ENCODE measurements around the gene EIPR1. TPM values are rescaled to one million over a fixed set of nuclear protein-coding genes. Genes with fewer than 3 reads are reported as not detected.

EIPR1 gene
- total and polyA plus RNA-seq, 10 of the 15 experiments (the other 5 are each of a cell fraction or from before 2014, with no cell fraction given), result 23.6 to 61.2 (median 42.2) TPM

DNA sequence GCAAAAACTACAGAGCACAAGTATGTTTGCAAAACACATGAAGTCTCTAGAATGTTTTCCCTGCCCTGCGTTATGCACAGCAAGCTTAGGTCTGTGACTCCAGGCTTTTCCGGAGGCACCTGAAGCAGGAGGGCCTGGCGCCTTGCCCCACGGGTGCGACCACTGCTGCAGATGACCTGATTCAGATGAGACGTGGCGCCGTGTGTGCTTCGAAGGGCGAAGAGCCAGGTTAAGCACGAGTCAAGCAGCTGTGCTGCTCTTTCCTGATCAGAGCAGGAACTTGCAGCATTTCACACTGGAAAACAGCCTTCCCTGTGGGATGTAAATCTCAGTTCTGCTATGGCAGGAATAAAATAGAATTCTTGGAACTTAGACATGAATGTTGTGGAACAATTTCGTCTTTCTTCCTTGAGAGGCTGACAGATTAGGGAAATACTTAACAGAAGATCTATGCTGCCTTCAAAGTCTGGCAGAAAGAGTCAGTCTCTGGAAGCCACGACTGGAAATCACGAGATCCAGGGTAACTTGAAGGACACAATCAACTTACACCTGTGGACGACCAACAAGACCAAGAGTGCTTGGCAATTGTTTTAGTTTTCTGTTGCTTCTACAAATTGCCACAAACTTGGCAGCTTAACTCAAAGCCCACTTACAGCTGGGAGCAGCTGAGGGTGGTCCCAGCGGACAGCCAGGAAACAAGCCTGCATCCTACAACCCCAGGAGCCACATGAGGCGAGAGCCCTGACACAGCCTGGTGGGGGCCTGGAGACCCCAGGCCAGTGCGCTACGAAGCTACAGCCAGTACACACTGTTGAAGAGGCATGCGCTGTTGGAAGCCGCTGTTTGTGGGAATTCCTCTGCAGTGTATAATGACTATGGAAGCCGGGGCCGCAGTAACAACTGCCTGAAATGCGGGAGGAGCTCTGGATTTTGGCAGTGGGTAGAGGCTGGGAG is 42.9 kb downstream of the EIPR1 start (continued):
- TF ChIP-seq, protein P1, sequence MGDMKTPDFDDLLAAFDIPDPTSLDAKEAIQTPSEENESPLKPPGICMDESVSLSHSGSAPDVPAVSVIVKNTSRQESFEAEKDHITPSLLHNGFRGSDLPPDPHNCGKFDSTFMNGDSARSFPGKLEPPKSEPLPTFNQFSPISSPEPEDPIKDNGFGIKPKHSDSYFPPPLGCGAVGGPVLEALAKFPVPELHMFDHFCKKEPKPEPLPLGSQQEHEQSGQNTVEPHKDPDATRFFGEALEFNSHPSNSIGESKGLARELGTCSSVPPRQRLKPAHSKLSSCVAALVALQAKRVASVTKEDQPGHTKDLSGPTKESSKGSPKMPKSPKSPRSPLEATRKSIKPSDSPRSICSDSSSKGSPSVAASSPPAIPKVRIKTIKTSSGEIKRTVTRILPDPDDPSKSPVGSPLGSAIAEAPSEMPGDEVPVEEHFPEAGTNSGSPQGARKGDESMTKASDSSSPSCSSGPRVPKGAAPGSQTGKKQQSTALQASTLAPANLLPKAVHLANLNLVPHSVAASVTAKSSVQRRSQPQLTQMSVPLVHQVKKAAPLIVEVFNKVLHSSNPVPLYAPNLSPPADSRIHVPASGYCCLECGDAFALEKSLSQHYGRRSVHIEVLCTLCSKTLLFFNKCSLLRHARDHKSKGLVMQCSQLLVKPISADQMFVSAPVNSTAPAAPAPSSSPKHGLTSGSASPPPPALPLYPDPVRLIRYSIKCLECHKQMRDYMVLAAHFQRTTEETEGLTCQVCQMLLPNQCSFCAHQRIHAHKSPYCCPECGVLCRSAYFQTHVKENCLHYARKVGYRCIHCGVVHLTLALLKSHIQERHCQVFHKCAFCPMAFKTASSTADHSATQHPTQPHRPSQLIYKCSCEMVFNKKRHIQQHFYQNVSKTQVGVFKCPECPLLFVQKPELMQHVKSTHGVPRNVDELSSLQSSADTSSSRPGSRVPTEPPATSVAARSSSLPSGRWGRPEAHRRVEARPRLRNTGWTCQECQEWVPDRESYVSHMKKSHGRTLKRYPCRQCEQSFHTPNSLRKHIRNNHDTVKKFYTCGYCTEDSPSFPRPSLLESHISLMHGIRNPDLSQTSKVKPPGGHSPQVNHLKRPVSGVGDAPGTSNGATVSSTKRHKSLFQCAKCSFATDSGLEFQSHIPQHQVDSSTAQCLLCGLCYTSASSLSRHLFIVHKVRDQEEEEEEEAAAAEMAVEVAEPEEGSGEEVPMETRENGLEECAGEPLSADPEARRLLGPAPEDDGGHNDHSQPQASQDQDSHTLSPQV (IDR thresholded peaks at IDR 0.05), result no peak
- TF ChIP-seq IKZF2 (IDR thresholded peaks at IDR 0.05) (no peak), CREB1 (IDR thresholded peaks at IDR 0.05; ENCODE audit: low read depth) (no peak)
- TF ChIP-seq, protein P2, sequence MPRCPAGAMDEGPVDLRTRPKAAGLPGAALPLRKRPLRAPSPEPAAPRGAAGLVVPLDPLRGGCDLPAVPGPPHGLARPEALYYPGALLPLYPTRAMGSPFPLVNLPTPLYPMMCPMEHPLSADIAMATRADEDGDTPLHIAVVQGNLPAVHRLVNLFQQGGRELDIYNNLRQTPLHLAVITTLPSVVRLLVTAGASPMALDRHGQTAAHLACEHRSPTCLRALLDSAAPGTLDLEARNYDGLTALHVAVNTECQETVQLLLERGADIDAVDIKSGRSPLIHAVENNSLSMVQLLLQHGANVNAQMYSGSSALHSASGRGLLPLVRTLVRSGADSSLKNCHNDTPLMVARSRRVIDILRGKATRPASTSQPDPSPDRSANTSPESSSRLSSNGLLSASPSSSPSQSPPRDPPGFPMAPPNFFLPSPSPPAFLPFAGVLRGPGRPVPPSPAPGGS (IDR thresholded peaks at IDR 0.05; ENCODE audit: borderline replicate concordance, insufficient read depth, low read depth, low read length, poor library complexity, severe bottlenecking), result no peak

DNA sequence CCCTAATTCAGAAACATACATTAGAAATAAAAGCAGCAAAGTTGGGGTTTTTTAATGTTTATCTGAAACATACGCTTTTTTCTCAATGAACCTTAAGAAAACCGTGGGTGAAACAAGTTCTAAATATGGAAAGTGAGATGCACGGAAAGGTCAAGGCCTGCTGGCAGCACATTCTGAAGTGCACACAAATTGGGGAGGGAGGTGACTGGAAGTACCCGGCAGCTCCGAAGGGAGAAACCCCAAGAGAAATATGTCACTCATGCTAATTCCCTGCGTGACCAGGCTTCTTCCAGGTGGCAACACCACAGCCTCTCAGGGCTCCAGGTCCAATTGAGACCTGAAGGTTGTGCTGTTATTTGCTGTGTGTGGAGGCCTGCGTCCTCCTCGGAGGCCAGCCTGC is 45.5 kb downstream of the EIPR1 start:
- no TSS peak for BruUV-seq (replicated peaks)

More for the DNA sequence above, 45.5 kb downstream of the EIPR1 start:
- WGBS (ENCODE audit: insufficient coverage, insufficient replicate concordance, low lambda C conversion rate, missing lambda C conversion rate), result 77% methylated on average over 8 of the region's 8 CpGs
- no peak overlapping the region for H3K4me2 ChIP-seq (ENCODE audit: control insufficient read depth, insufficient read depth)
- ChIA-PET RAD21 (ENCODE audit: unreplicated experiment) (no interaction called here), POLR2A (no interaction called here), CTCF (no interaction called here), SMC1A (ENCODE audit: uncharacterized antibody, unreplicated experiment) (no interaction called here)
- H3K79me2 ChIP-seq (ENCODE audit: control insufficient read depth, insufficient read depth, low read length), result no peaks in the 10 kb centered on the region
- intact Hi-C loops (cut with micrococcal nuclease; ENCODE audit: unreplicated experiment) (no loop called here), in situ Hi-C loops (cut with MboI) (no loop called here)
- DNase-seq (ENCODE audit: low read depth, low spot score) (no peak), ATAC-seq (no peak), FAIRE-seq (no peak)
- TF ChIP-seq FOS (IDR thresholded peaks at IDR 0.05; ENCODE audit: borderline replicate concordance, extremely low read depth, insufficient read length) (no peak), NR2C1 (IDR thresholded peaks at IDR 0.05) (no peak), BACH1 (IDR thresholded peaks at IDR 0.05; ENCODE audit: borderline replicate concordance) (no peak), ETV6 (conservative IDR thresholded peaks at IDR 0.05 in 1 of 2, IDR thresholded peaks at IDR 0.05 in 1 of 2; ENCODE audit: borderline replicate concordance in 1 of 2, low read depth in 1 of 2) (no peak), HDGF (IDR thresholded peaks at IDR 0.05) (no peak)
- H3K4me3 ChIP-seq, result no peak overlapping the region
- no peak overlapping the region for H3K9ac ChIP-seq (ENCODE audit: control insufficient read depth, insufficient read depth, low read length)
- H3K27ac ChIP-seq (ENCODE audit: control insufficient read depth, insufficient read depth), result no peak overlapping the region
- no peaks in the 10 kb centered on the region for H3K4me1 ChIP-seq (ENCODE audit: control insufficient read depth, insufficient read depth, low read length)
- peaks cover 12 to 19% of the 10 kb centered on the region in 2 experiments for H3K36me3 ChIP-seq (ENCODE audit: control insufficient read depth in 2 of 2, insufficient read depth in 2 of 2, low read length in 1 of 2)
- no peaks in the 10 kb centered on the region; the same call in 2 of the 3 replicates for H3K9me3 ChIP-seq (replicated peaks; ENCODE audit: control insufficient read depth, insufficient read depth, low read length)
- H2AFZ ChIP-seq (ENCODE audit: control insufficient read depth, low read depth, low read length), result no peak overlapping the region
- H3K27me3 ChIP-seq (replicated peaks in 1 of 2; ENCODE audit: control insufficient read depth in 2 of 2, insufficient read depth in 2 of 2, low read length in 1 of 2), result no peaks in the 10 kb centered on the region
- no peaks in the 10 kb centered on the region for H4K20me1 ChIP-seq (ENCODE audit: control insufficient read depth, insufficient read depth)
